Smooth muscle cell of the brain vasculature (primary cell): Measurements from ENCODE around the gene STUM.
"Not testable (repeated sequence)": the region's sequence is repeated elsewhere in the genome, so short reads cannot be mapped to it uniquely, and the experiment has no call there.

ENCODE experiments used
- DNase-seq: peaks from one replicate; pipeline ENCODE4 v3.0.0-alpha.2; 2012; ENCODE audit warnings: low read depth, low spot score

The STUM gene

DNA sequence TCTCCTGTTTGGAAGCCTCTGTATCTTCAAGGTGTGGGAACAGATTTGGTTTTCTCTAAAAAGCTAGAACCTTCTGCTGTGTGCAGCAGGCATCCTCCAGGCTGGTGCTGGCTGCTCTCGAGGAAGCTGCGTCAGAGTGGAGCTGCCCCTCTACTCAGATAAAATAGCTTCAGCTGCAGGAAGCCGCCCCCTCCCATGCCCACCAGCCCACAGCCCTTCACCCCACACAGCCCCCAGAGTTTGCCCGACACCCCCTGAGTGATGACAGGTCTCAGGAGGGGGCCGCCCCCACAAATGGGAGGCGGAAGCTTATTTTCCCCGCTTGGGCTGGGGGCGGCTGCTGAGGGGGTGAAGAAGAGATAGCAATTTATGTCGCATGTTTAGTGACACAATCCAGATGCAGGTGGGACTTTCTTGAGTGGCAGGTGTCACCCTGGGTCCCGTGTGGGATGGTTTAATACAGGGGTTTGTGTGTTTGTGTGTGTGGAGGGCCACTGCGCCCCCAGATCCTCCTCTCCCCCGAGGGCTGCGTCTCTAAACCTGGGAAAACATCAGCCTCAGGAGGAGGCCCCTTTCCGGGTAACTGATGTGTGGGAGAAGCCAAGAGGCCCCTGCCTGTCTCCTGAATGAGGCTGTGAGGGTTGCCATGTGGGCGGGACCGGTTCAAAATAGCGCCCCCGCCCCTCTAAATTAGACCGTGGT, 55.4 kb downstream of the STUM start:
- no peak for DNase-seq

DNA sequence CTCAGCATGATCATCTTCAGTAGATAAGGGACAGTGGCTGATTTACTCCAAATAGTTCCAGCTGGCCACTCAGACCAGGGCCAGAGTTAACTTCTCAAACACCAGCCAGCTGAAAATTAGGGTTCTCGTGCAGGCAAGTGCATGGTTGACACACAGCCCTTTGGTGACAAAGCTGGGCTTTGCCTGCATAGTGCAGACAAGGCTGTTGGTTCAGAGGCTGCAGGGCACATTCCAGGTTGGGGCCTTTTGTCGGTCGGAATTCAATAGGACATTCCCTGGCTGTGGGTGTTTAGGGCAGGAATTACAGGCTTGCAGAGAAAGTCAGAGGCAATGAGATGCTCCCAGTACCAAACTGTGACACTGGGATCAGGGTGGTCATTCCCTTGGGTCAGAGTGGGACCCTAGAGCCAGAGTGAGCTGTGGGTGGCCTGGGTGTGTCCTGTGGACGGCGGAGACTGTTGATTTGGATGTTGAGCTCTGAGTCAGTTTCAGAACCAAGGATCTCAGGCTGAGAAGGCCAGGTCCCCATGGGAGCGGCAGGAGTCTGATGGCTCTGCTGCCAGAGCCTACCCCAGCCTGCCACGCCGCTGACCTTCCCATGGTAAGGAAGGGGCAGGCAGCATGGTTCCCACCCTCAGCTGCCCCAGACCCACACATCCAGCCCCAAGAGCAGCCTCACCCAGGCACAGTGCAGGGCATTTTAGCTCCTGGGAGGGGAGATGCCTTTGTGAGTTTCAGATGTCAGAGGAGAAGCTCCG, 56.2 kb downstream of the STUM start:
- no peak for DNase-seq

DNA sequence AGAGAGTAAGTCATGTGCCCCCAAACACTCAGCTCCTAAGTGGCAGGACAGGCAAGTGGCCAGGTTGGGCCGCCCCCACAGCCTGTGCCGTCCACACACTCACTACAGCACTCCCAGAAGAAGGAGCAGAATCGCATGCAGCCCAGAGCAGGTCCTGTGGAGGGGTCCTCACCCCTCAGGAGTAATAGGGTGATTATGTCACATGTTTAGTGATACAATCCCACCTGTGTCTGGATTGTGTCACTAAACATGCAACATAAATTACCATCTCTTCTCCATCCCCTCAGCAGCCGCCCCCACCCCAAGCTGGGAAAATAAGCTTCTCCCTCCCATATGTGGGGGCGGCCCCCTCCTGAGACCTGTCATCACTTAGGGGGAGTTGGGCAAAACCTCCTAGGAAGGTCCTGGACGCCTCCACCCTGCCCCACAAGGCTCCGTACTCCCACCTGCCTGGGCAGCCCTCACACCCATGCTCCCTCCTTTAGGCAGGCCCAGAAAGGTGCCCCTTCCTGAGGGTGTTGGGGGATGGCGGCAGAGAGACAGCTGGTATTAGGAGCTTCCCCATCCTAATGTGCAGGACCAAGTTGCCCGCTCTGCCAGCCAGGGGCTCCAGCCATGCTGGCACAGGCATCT, 56.9 kb downstream of the STUM start:
- DNase-seq, result no peak

DNA sequence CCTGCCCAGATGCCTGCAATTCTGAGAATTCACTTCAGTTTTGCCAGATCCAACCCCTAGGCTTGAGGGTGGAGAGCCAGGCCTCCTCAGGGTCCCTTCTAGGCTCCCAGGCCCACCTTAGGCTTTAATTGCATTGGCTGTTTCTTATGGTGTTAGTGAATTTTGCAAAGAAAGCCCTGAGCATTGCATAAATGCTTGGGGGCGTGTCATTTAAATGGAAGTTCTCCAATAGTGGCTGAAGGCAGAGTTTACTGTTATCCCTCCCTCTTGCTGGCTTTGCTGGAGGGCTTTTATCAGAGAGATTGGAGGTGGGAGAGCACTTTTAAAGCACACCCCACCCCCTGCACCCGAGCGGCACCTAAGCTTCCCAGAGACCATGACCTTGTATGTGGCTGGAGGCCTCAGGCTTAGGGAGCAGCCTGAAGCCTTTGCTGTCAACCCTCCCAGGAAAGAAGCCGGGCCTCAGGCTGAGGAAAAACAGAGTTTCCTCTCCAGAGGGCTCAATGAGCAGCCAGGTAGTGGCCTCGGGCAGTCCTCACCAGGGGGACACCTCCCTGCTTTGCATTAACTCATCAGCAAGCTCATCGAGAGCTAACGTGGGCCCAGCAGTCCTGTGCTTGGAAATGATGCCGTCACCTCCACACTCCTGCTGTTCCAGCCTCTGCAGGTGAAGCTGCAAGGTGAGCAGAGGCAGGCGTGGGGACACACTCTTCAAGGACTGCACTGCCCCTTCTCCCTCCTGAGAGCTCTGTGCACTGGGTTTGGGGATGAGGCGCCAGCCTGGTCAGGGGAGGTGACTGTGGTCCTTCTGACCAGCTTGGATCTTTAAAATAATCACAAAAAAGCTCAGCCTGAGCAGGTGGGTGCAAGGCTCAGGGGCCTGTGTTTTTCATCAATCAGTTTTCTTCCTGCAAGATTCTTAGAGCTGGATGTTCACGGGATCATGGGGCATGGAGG, 58.0 kb downstream of the STUM start:
- no peak for DNase-seq

- DNase-seq, result no peak
Observed at GRCh38 chr1:226607268-226607660, 58.7 kb downstream of the STUM start.

DNA sequence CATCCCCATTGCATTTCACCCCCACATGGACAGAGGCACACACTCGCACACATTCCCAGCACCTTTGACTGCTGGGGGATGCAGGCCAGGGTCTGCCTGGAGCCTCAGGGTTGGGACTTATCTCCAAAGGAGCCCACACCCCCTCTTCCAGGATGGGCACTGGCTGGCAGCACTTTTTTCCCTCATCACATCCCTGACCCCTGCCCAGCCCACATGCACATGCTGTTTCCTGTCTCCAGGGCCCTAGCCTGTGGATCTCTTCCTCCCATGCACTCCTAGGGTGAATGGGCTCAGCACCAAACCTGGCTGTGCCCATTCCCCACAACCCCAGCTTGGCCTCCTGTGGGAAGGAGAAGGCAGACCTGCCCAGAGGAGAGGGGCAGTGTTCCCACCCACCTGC, 59.3 kb downstream of the STUM start:
- no peak for DNase-seq

DNA sequence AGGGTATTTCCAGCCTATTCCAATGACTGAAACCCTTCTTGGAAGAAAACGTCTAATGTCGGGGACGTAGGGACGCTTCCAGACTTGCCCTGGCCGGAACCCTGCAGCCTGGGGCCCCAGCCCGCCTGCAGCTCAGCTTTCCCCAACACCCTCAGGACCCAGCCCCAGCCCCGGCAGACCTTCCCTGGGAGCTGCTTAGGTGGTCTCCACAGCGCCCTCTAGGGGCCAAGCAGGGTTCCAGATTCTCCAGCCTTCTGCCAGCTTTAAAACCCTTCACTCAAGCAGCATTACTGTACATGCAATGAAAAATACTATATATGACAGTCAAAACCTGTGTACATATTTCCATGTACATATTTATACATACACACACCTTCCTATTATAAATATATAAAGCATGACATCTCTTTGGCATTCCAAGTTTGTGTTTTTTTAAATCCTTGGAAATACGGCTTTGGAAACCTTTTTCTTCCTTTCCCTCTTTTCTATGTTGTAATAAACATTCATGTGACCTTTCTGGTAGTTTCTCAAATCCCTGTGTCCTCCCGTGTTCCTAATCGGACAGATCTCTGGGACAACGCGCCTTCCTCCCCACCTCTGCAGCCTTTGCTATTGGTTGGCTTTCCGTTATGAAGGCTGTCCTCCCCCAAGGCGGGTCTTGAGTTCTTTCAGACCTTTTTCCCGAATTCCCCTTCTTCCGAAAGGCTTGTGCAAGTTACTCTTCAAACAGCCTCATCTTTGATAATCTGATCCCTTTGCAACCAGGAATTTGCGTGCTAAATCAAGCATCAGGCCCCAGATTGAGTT, 60.3 kb downstream of the STUM start:
- peak; percentile 13 for DNase-seq

DNA sequence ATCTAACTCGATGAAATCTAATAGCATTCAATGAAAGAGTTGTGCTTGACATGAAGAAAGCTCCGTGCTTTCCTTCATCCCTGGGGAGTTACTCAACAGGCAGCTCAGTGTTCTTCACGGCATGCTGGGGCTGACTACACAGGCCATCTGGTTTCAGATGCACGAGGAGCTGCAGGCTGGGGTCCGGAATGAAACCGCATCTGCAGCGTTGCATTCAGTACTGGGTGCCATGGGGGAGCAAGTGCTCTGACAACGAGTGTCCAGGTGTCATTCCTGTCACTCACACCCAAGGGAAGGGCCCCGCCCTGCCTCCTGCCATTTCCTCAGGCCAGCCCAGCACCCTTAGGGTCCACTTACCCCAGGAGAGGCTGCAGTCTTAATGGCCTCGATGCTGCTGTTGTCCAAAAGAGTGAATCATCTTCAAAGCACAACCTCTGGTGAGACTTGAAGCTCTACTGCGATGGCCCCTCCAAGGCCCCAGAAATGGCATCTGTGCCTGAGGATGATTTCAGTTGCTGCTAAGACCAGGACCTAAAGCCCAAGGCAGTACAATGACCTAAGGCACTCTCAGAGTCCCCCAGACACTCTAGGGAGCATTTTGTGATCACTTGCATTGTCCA, 61.4 kb downstream of the STUM start:
- no peak for DNase-seq

- no peak for DNase-seq
Observed at GRCh38 chr1:226610671-226611070, 62.1 kb downstream of the STUM start.

DNA sequence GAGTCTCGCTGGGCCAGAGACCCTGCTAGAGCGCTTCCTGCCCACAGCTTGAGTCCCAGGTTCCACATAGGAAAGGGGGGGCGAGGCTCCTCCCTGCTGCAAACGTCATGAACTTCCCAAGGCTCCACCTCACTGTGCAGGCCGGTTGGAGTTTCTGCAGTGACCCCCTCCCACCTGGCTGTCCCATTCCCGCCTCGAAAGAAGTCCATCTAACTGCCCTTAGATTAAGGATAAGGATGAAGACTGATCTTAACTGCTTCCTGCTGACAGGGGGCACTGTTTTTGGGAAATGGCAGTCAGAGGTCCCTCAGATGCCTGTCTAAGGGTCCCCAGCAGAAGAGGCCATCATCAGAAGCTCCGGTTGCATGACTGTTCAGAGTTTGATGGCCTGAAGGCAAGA, 62.7 kb downstream of the STUM start:
- DNase-seq, result no peak

- not testable (repeated sequence) for DNase-seq
Observed at GRCh38 chr1:226611980-226612379, 63.4 kb downstream of the STUM start.

GRCh38 chr1:226615876-226616275, 67.3 kb downstream of the STUM start:
- DNase-seq, result no peak

- DNase-seq, result no peak
Observed at GRCh38 chr1:226616636-226617035, 68.1 kb downstream of the STUM start.

DNA sequence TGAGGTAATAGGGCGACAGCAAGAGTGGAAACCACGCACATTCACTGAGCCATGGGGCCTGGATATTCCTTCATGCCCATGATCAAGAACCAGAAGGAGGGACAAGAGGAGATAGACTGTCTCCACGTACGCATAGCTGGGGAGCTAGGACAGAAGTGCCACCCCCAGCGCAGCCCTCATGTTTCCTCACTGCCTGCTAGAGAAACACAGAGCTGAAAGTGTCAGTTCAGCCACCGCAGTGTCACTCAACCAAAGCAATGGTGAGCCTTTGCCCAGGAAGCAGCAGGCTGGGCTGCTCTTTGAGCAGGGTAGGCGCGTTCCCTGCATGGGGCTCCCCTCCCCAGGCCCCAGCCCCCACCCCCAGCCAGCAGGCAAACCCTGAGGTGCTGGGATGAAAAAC, 68.5 kb downstream of the STUM start:
- no peak for DNase-seq

DNA sequence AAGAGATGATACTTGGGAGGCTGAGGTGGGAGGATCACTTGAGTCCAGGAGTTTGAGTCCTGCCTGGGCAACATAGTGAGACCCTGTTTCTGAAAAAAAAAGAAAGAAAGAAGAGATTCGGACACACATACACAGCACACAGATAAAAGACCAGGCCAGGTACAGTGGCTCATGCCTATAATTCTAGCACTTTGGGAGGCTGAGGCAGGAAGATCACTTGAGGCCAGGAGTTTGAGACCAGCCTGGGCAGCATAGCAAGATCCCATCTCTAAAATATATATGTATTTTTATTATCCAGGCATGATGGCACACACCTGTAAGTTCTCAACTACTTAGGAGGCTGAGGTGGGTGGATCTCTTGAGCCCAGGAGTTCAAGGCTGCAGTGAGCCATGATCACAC, 69.2 kb downstream of the STUM start:
- not testable (repeated sequence) for DNase-seq

DNA sequence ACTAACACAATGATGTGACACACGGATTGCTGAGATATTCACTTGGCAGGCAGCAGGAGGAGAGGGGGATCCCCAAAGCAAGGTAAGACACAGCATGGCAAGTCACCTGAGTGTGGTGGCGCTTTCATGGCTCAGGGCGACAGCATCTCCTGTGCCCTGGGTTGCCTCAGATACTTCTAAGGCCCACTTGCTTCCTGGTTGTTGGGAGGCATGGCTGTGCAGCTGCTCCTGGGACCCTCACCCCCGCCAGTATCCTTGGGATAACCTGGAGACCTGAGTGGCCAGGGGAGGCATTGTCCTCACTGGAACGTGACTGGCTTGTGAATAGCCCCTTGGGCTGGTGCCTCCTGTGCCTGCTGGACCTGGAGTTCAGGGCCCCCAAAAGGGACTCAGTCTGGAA, 69.8 kb downstream of the STUM start:
- no peak for DNase-seq

DNA sequence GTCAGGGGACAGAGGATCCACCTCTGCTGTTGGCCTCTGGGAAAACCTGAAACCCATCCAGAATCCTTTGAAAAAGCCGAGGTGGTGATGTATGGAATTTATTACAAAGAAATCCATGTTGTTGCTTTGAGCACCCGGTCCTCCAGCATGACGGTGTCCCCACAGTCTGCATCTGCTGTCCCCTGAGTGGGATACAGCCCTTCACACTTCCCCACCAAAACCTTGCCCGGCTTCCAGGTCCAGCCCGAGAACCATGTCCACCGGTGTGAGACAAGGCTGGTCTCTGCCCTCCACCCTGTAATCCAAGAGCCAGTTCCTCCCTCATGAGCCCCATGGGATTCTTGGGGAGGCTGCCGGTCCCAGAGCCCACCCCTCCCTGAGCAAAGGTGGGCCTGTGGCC, 70.5 kb downstream of the STUM start:
- DNase-seq, result no peak

- DNase-seq, result no peak
Observed at GRCh38 chr1:226622012-226622411, 73.4 kb downstream of the STUM start.

DNA sequence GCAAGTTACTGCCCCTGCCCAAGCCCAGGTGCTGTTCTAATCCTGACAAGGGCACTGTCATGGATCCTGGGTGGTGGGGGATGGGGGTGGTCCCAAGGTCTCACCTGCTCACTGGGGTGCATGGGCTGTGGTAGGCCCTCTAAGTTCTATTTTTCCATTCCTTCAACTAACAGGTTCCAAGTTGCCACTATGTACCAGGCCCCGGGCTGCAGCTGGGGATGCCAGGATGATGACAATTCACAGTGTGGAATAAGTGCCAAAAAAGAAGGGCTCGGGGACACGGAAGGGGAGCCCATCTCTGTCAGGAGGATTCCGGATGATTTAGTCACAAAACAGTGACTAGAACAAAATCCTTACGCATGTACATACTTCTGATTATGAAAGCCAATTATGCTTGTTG, 76.0 kb downstream of the STUM start:
- DNase-seq, result no peak

- no peak for DNase-seq
Observed at GRCh38 chr1:226625326-226625725, 76.8 kb downstream of the STUM start.
